IMR-90 (cell line): ENCODE results near the gene REPIN1. TPM values are rescaled to one million over a fixed set of nuclear protein-coding genes. Genes with fewer than 3 reads are reported as not detected.

ENCODE experiments used
- ATAC-seq: fragments of 200-7000 bp; cut with Tn5 transposase; 2 replicates; pipeline ENCODE4 v1.9.1; 2020; ENCODE audit warnings: low read depth, mild to moderate bottlenecking, moderate library complexity
- BruUV-seq: library from RNA; stranded (reverse); fragments of 400-500 nt; replicated peaks from 2 replicates; lab custom pipeline; 2021; lab: Mats Ljungman, UMichigan
- CTCF ChIA-PET: fragments of 300-600 bp; formaldehyde crosslinking; extraction: SDS; loops from one replicate; lab custom pipeline; 2021; ENCODE audit warnings: antibody characterized with exemption; lab: Yijun Ruan, JAX
- POLR2A ChIA-PET: fragments of 300-600 bp; sonication (Branson Sonifier 250); formaldehyde crosslinking; loops from one replicate; lab custom pipeline; 2022; ENCODE audit warnings: antibody characterized with exemption; ENCODE audit not compliant: unreplicated experiment; lab: Charles Lee
- DNase-seq: peaks from one replicate; pipeline ENCODE4 v3.0.0; 2013
- H2AFZ ChIP-seq: replicated peaks from 2 replicates; pipeline ENCODE3; 2013; ENCODE audit warnings: low read length, mild to moderate bottlenecking; ENCODE audit not compliant: poor library complexity
- H2AK5ac ChIP-seq: 2 replicates; pipeline ENCODE4 v1.6.1; 2013; ENCODE audit warnings: low read depth, low read length, inconsistent platforms
- H2AK9ac ChIP-seq: replicated peaks from 2 replicates; pipeline ENCODE3; 2013; ENCODE audit warnings: mild to moderate bottlenecking, low read depth, low read length, moderate library complexity; ENCODE audit not compliant: poor library complexity
- H2BK120ac ChIP-seq: 2 replicates; pipeline ENCODE4 v1.6.1; 2013; ENCODE audit warnings: low read depth, low read length, inconsistent platforms
- H2BK15ac ChIP-seq: 3 replicates; pipeline ENCODE4 v1.6.1; 2013; ENCODE audit warnings: low read depth, low read length, inconsistent platforms
- H2BK20ac ChIP-seq: 2 replicates; pipeline ENCODE4 v1.6.1; 2013; ENCODE audit warnings: low read depth, mild to moderate bottlenecking, inconsistent platforms, low read length, moderate library complexity
- H2BK5ac ChIP-seq: 2 replicates; pipeline ENCODE4 v1.6.1; 2013; ENCODE audit warnings: mild to moderate bottlenecking, low read depth, low read length, inconsistent platforms; ENCODE audit not compliant: poor library complexity, severe bottlenecking
- H3K14ac ChIP-seq: replicated peaks from 2 replicates; pipeline ENCODE4 v1.6.1; 2013; ENCODE audit warnings: low read depth, low read length, inconsistent platforms
- H3K18ac ChIP-seq: 2 replicates; pipeline ENCODE4 v1.6.1; 2013; ENCODE audit warnings: low read depth, low read length, control low read depth
- H3K23ac ChIP-seq: 2 replicates; pipeline ENCODE4 v1.6.1; 2013; ENCODE audit warnings: low read depth, low read length, inconsistent platforms
- H3K27ac ChIP-seq: 2 replicates; pipeline ENCODE4 v1.5.1; 2013; ENCODE audit warnings: mild to moderate bottlenecking, control low read depth, low read length; ENCODE audit not compliant: insufficient read depth
- H3K27me3 ChIP-seq: 2 replicates; pipeline ENCODE4 v1.6.1; 2013; ENCODE audit warnings: low read length; ENCODE audit not compliant: control insufficient read depth, insufficient read depth
- H3K36me3 ChIP-seq: 2 replicates; pipeline ENCODE4 v1.6.1; 2013; ENCODE audit warnings: low read length, mixed read lengths; ENCODE audit not compliant: control insufficient read depth, insufficient read depth
- H3K4ac ChIP-seq: 2 replicates; pipeline ENCODE4 v1.6.1; 2013; ENCODE audit warnings: low read depth, low read length, inconsistent platforms
- H3K4me1 ChIP-seq: 2 replicates; pipeline ENCODE4 v1.6.1; 2013; ENCODE audit warnings: low read length, mixed read lengths; ENCODE audit not compliant: control insufficient read depth, insufficient read depth
- H3K4me2 ChIP-seq: 2 replicates; pipeline ENCODE4 v1.6.1; 2013; ENCODE audit warnings: low read depth, mild to moderate bottlenecking, control low read depth, low read length, moderate library complexity
- H3K4me3 ChIP-seq: 2 replicates; pipeline ENCODE4 v1.5.1; 2013; ENCODE audit warnings: low read depth, mild to moderate bottlenecking, control low read depth, low read length, moderate library complexity; ENCODE audit not compliant: insufficient read depth
- H3K56ac ChIP-seq: 2 replicates; pipeline ENCODE4 v1.6.1; 2013; ENCODE audit warnings: low read length, inconsistent platforms; ENCODE audit not compliant: insufficient read depth; ENCODE audit errors: extremely low read depth
- H3K79me1 ChIP-seq, 2 experiments: 2 replicates each; pipeline ENCODE4 v1.6.1; 2013; ENCODE audit warnings: low read length in 2 of 2, inconsistent platforms in 1 of 2, low read depth in 1 of 2
- H3K9ac ChIP-seq: 2 replicates; pipeline ENCODE4 v1.6.1; 2013; ENCODE audit warnings: low read depth, low read length, control low read depth
- H3K9me1 ChIP-seq: 2 replicates; pipeline ENCODE4 v1.6.1; 2013; ENCODE audit warnings: low read length, inconsistent platforms; ENCODE audit not compliant: insufficient read depth
- H3K9me3 ChIP-seq: 2 replicates; pipeline ENCODE4 v1.6.1; 2013; ENCODE audit warnings: low read length; ENCODE audit not compliant: control insufficient read depth, insufficient read depth
- H4K20me1 ChIP-seq: 2 replicates; pipeline ENCODE4 v1.6.1; 2013; ENCODE audit warnings: low read length, inconsistent platforms; ENCODE audit not compliant: insufficient read depth
- H4K5ac ChIP-seq: 2 replicates; pipeline ENCODE4 v1.6.1; 2013; ENCODE audit warnings: mild to moderate bottlenecking, low read depth, low read length, control low read depth
- H4K8ac ChIP-seq, 2 experiments: 2 replicates each; pipeline ENCODE4 v1.6.1; 2013; ENCODE audit warnings: low read depth in 2 of 2, low read length in 2 of 2, control low read depth in 1 of 2, inconsistent platforms in 1 of 2
- H4K91ac ChIP-seq: 2 replicates; pipeline ENCODE4 v1.6.1; 2013; ENCODE audit warnings: low read depth, low read length, inconsistent platforms; ENCODE audit not compliant: insufficient read depth
- BHLHE40 ChIP-seq: fragments of 150-350 bp; IDR thresholded peaks from 2 replicates; pipeline ENCODE4 v1.6.1; 2016; ENCODE audit warnings: mild to moderate bottlenecking, low read depth, low read length
- ELK1 ChIP-seq: fragments of 150-350 bp; IDR thresholded peaks from 2 replicates; pipeline ENCODE4 v1.6.1; 2016; ENCODE audit warnings: low read depth, mild to moderate bottlenecking, low read length, moderate library complexity, borderline replicate concordance
- USF2 ChIP-seq: fragments of 150-350 bp; IDR thresholded peaks from 2 replicates; pipeline ENCODE4 v1.6.1; 2017; ENCODE audit warnings: mild to moderate bottlenecking, antibody characterized with exemption, low read length, low read depth
- whole genome bisulfite sequencing, 2 experiments: methylation state at CpG; one replicate each; pipeline versions ENCODE4 v1.1.5 to v1.1.7; 2013; ENCODE audit warnings: missing lambda C conversion rate in 2 of 2; ENCODE audit not compliant: insufficient read length in 1 of 2; ENCODE audit errors: extremely low coverage in 2 of 2; 5-methylcytosine and 5-hydroxymethylcytosine counted together
- dilution Hi-C: fragments of 300-500 bp; cut with HindIII; formaldehyde crosslinking; loops from one replicate; pipeline ENCODE4 v1.14.3; 2018; ENCODE audit warnings: low sequenced_read_pairs; ENCODE audit not compliant: unreplicated experiment
- in situ Hi-C: fragments of 300-500 bp; cut with MboI; formaldehyde crosslinking; loops from 3 replicates; pipeline ENCODE4 v1.14.3; 2019; ENCODE audit warnings: low sequenced_read_pairs, inconsistent platforms, mixed read lengths
- intact Hi-C: fragments of 100-400 bp; cut with micrococcal nuclease; formaldehyde crosslinking; loops from 2 replicates; pipeline ENCODE4 v1.10.0; 2022
- polyA plus RNA-seq, 3 experiments: library from polyadenylated mRNA; depleted of rRNA; stranded (reverse); fragments of >200 nt; gene quantifications; 2 replicates each; pipeline ENCODE4 v1.2.3, GENCODE V29; 2012; ENCODE audit warnings: low replicate concordance in 1 of 3
- total RNA-seq: library from RNA; depleted of rRNA; stranded (reverse); fragments of >200 nt; gene quantifications from 2 replicates; pipeline ENCODE4 v1.2.3, GENCODE V29; 2012

REPIN1 gene
- total and polyA plus RNA-seq, 2 of the 4 experiments (the other 2 are of a cell fraction), result 19.4 to 50.6 TPM

GRCh38 chr7:150413640-150414081, 45.0 kb downstream of the REPIN1 start:
- Histone ChIP-seq H3K4me2 (no peak overlapping the region), H3K14ac (no peak overlapping the region), H4K8ac (no peak overlapping the region), H3K9me3 (no peaks in the 10 kb centered on the region), H3K18ac (no peak overlapping the region), H4K20me1 (no peaks in the 10 kb centered on the region; the same call in 1 of the 2 replicates), H3K9ac (no peak overlapping the region), H2AK5ac (no peak overlapping the region), H2BK15ac (no peak overlapping the region), H2BK20ac (no peak overlapping the region), H3K56ac (no peak overlapping the region), H3K79me1 (no peaks in the 10 kb centered on the region), H3K9me1 (no peaks in the 10 kb centered on the region), H4K5ac (no peak overlapping the region), H3K27me3 (no peaks in the 10 kb centered on the region), H3K36me3 (no peaks in the 10 kb centered on the region; the same call in 1 of the 2 replicates), H3K27ac (no peak overlapping the region), H3K4me3 (no peak overlapping the region), H2AK9ac (no peak overlapping the region), H2AFZ (no peak overlapping the region), H3K4me1 (no peaks in the 10 kb centered on the region), H3K4ac (no peak overlapping the region), H4K91ac (no peak overlapping the region), H2BK120ac (no peak overlapping the region), H2BK5ac (no peak overlapping the region), H3K23ac (no peak overlapping the region)
- TF ChIP-seq BHLHE40 (no peak), USF2 (no peak), ELK1 (no peak)
- no TSS peak for BruUV-seq
- ChIA-PET CTCF (no interaction called here), POLR2A (no interaction called here)
- dilution Hi-C loops, result no loop called here
- peak; percentile 8 for DNase-seq
- in situ Hi-C loops, result loop anchor here (25.0 kb wide), 2 partner anchors 551 to 574 kb away; partner anchors contain the start of genes ATP6V0E2, KCNH2 and NOS3
- ATAC-seq, result peak; percentile 32
- intact Hi-C loops, result no loop called here
- 88% methylated on average over 3 of the region's 11 CpGs; no CpG with 5 or more reads in 1 of the 2 experiments for WGBS, 2 experiments
